Measurements from ENCODE around the gene GPATCH2L. TPM values are rescaled to one million over a fixed set of nuclear protein-coding genes. Genes with fewer than 3 reads are reported as not detected.

The GPATCH2L gene
- total RNA-seq, 2 donors from 2014 or later = 80.1 to 80.9 TPM

DNA sequence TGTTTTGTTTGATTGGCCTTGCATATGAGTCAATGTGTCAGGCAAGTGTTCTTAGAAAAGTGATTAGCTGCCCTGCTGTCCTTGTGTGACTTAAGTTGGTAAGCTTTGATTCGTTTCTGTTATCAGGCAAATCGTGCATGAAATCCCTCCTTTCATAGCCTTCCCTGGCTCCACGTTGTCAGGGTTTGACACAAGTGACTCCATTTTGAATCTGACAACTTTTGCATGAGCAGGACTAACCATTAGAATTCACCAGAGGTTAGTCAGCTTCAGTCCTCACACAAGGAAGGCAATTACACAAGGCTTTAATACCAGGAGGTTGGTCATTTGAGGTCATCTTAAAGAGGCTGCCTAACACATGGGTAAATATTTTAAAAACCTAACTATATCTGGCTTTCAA is 68.2 kb downstream of the GPATCH2L start:
- DNase-seq (no peak), ATAC-seq (replicated peaks in 1 of 2) (no peak)
- Mint-ChIP-seq H3K4me1 (ENCODE audit: low read depth) (no peaks in the 10 kb centered on the region), H3K27ac (no peak overlapping the region), H3K9me3 (peaks cover 0 to 2% of the 10 kb centered on the region in 2 donors), H3K27me3 (ENCODE audit: low read depth) (no peaks in the 10 kb centered on the region), H3K36me3 (ENCODE audit: insufficient read depth in 2 of 2) (peaks cover 0 to 2% of the 10 kb centered on the region in 2 donors), H3K4me3 (no peak overlapping the region)

GRCh38 chr14:76227450-76228050 is 75.8 kb downstream of the GPATCH2L start:
- Mint-ChIP-seq H3K36me3 (ENCODE audit: insufficient read depth in 2 of 2) (peaks cover 0 to 2% of the 10 kb centered on the region in 2 donors), H3K27ac (no peak overlapping the region), H3K27me3 (ENCODE audit: low read depth) (no peaks in the 10 kb centered on the region), H3K9me3 (peaks cover 0 to 2% of the 10 kb centered on the region in 2 donors), H3K4me3 (no peak overlapping the region), H3K4me1 (ENCODE audit: low read depth) (no peaks in the 10 kb centered on the region)
- DNase-seq (no peak), ATAC-seq (replicated peaks in 1 of 2) (no peak)

DNA sequence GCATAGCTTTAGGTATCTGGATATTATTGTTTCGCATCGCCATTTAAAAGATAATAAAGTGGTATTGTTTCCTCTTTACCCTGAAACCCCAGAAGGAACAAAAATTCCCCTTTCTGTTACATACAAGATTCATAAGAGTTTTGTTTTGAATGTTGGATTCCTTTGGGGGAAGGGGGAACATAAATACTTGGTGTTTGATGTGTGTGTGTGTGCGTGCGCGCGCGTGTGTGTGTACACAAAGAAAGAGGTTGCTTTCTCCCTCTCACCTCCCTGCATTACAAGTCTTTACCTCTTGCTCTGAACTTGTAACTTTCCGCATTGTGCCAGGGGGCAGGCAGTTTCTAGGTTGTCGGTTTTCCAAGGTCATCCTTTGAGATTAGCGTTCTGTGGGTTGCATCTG is 76.4 kb downstream of the GPATCH2L start:
- no peaks in the 10 kb centered on the region for H3K27me3 Mint-ChIP-seq (ENCODE audit: low read depth)
- H3K36me3 Mint-ChIP-seq (ENCODE audit: insufficient read depth in 2 of 2) = peaks cover 0 to 2% of the 10 kb centered on the region in 2 donors
- H3K9me3 Mint-ChIP-seq = peaks cover 0 to 2% of the 10 kb centered on the region in 2 donors
- no peak overlapping the region for H3K4me3 Mint-ChIP-seq
- DNase-seq (no peak), ATAC-seq (replicated peaks in 1 of 2) (no peak)
- H3K4me1 Mint-ChIP-seq (ENCODE audit: low read depth) = no peaks in the 10 kb centered on the region
- H3K27ac Mint-ChIP-seq = no peak overlapping the region

GRCh38 chr14:76232800-76233199 is 81.1 kb downstream of the GPATCH2L start:
- Mint-ChIP-seq H3K36me3 (ENCODE audit: insufficient read depth in 2 of 2) (peaks cover 4 to 6% of the 10 kb centered on the region in 2 donors), H3K27me3 (ENCODE audit: low read depth) (no peaks in the 10 kb centered on the region), H3K27ac (no peak overlapping the region), H3K9me3 (no peaks in the 10 kb centered on the region), H3K4me1 (ENCODE audit: low read depth) (no peaks in the 10 kb centered on the region), H3K4me3 (no peak overlapping the region)
- no peak for DNase-seq
- ATAC-seq (replicated peaks in 1 of 2) = no peak

GRCh38 chr14:76235628-76236027 is 83.9 kb downstream of the GPATCH2L start:
- Mint-ChIP-seq H3K9me3 (peaks cover 0 to 2% of the 10 kb centered on the region in 2 donors), H3K4me1 (ENCODE audit: low read depth) (no peaks in the 10 kb centered on the region), H3K4me3 (no peak overlapping the region), H3K27me3 (ENCODE audit: low read depth) (no peaks in the 10 kb centered on the region), H3K27ac (no peak overlapping the region), H3K36me3 (ENCODE audit: insufficient read depth in 2 of 2) (peaks cover 7 to 14% of the 10 kb centered on the region in 2 donors)
- DNase-seq (no peak), ATAC-seq (replicated peaks in 1 of 2) (no peak)

- ATAC-seq (replicated peaks in 1 of 2) = no peak
- no peaks in the 10 kb centered on the region for H3K4me1 Mint-ChIP-seq (ENCODE audit: low read depth)
Observed at GRCh38 chr14:76236172-76237130, 84.7 kb downstream of the GPATCH2L start.

GRCh38 chr14:76237349-76237990 is 85.7 kb downstream of the GPATCH2L start:
- Mint-ChIP-seq H3K36me3 (ENCODE audit: insufficient read depth in 2 of 2) (peaks cover 14% of the 10 kb centered on the region in 2 donors), H3K4me3 (no peak overlapping the region), H3K9me3 (peaks cover 4 to 8% of the 10 kb centered on the region in 2 donors), H3K4me1 (ENCODE audit: low read depth) (no peaks in the 10 kb centered on the region), H3K27ac (no peak overlapping the region), H3K27me3 (ENCODE audit: low read depth) (no peaks in the 10 kb centered on the region)
- DNase-seq = no peak
- ATAC-seq (replicated peaks in 1 of 2) = no peak

More at GRCh38 chr14:76236172-76237130, 84.7 kb downstream of the GPATCH2L start:
- DNase-seq = no peak
- Mint-ChIP-seq H3K4me3 (no peak overlapping the region), H3K27me3 (ENCODE audit: low read depth) (no peaks in the 10 kb centered on the region), H3K9me3 (peaks cover 2 to 8% of the 10 kb centered on the region in 2 donors), H3K27ac (no peak overlapping the region), H3K36me3 (ENCODE audit: insufficient read depth in 2 of 2) (peaks cover 12 to 14% of the 10 kb centered on the region in 2 donors)

DNA sequence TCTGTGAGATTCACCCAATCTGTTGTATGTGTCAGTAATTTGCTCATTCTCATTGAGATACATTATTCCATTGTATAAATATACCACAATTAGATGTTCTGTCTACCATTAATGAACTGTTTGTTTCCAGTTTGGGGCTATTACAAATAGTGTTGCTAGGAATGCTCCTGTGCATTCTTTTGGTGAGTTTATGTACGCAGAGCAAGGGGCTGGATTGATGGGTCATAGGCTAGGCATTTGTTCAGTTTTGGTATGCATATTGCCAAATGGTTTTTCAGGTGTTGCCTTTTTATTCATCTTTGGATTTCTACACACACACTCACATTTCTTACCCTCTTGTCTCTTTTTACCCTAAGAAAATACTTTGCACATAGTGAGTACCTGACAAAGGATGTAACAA is 93.4 kb downstream of the GPATCH2L start:
- Mint-ChIP-seq H3K27ac (no peak overlapping the region), H3K4me1 (ENCODE audit: low read depth) (no peaks in the 10 kb centered on the region), H3K4me3 (no peak overlapping the region), H3K27me3 (ENCODE audit: low read depth) (no peaks in the 10 kb centered on the region), H3K9me3 (peaks cover 10 to 11% of the 10 kb centered on the region in 2 donors), H3K36me3 (ENCODE audit: insufficient read depth in 2 of 2) (peaks cover 8 to 11% of the 10 kb centered on the region in 2 donors)
- DNase-seq (no peak), ATAC-seq (replicated peaks in 1 of 2) (no peak)

DNA sequence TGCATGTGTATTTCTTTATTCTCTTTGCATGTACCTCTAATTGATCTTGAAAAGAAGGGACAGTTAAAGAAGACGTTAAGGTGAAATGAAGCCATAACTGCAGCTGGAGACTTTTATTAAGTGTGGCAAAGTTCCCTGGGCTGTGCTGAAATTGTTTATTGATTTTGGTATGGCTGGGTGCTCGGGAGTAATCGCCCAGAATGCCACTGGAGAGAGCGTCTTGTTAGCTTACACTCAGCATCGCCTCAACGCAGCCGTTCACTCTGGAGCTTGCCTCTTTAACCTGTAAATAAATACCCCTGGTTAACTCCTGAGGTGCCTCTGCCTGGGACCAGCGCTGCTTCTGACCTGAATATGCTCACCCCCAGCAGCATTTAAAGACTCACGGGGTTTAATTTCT is 98.6 kb downstream of the GPATCH2L start:
- Mint-ChIP-seq H3K4me3 (no peak overlapping the region), H3K36me3 (ENCODE audit: insufficient read depth in 2 of 2) (no peaks in the 10 kb centered on the region), H3K4me1 (ENCODE audit: low read depth) (no peaks in the 10 kb centered on the region), H3K27ac (no peak overlapping the region), H3K9me3 (no peaks in the 10 kb centered on the region), H3K27me3 (ENCODE audit: low read depth) (no peaks in the 10 kb centered on the region)
- no peak for DNase-seq
- ATAC-seq (replicated peaks in 1 of 2) = no peak

- DNase-seq (no peak), ATAC-seq (replicated peaks in 1 of 2) (no peak)
- H3K27ac Mint-ChIP-seq = no peak overlapping the region
- no peaks in the 10 kb centered on the region for H3K27me3 Mint-ChIP-seq (ENCODE audit: low read depth)
- no peaks in the 10 kb centered on the region for H3K9me3 Mint-ChIP-seq
- no peak overlapping the region for H3K4me3 Mint-ChIP-seq
- no peaks in the 10 kb centered on the region for H3K36me3 Mint-ChIP-seq (ENCODE audit: insufficient read depth in 2 of 2)
- no peaks in the 10 kb centered on the region for H3K4me1 Mint-ChIP-seq (ENCODE audit: low read depth)
Observed at GRCh38 chr14:76252471-76252870, 100.7 kb downstream of the GPATCH2L start.

DNA sequence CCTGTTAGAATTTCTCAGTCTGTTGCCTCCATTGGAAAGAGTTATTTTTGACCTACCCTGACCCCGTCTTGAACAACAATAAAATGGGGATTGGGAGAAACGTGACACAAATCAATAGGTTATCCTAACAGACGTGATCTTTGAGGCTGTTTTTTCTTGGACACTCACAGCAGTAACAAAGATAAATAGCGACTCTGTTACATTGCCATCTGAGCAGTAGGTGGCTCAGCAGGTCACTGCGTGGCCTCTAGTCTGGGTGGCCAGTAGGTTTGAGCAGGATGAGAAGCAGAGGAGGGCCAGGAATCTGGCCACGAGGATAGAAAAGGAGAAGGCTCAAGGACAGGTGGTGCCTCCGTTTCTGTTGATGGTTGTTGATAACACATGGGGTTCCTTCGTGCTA is 101.4 kb downstream of the GPATCH2L start:
- H3K9me3 Mint-ChIP-seq = no peaks in the 10 kb centered on the region
- DNase-seq (no peak), ATAC-seq (replicated peaks in 1 of 2) (no peak)
- no peak overlapping the region for H3K27ac Mint-ChIP-seq
- H3K4me1 Mint-ChIP-seq (ENCODE audit: low read depth) = no peaks in the 10 kb centered on the region
- H3K36me3 Mint-ChIP-seq (ENCODE audit: insufficient read depth in 2 of 2) = no peaks in the 10 kb centered on the region
- no peak overlapping the region for H3K4me3 Mint-ChIP-seq
- no peaks in the 10 kb centered on the region for H3K27me3 Mint-ChIP-seq (ENCODE audit: low read depth)

GRCh38 chr14:76256545-76256944 is 104.8 kb downstream of the GPATCH2L start:
- H3K4me1 Mint-ChIP-seq (ENCODE audit: low read depth) = no peaks in the 10 kb centered on the region
- no peaks in the 10 kb centered on the region for H3K27me3 Mint-ChIP-seq (ENCODE audit: low read depth)
- H3K9me3 Mint-ChIP-seq = no peaks in the 10 kb centered on the region
- H3K4me3 Mint-ChIP-seq = no peak overlapping the region
- no peak overlapping the region for H3K27ac Mint-ChIP-seq
- ATAC-seq (replicated peaks in 1 of 2) = no peak
- DNase-seq = no peak
- H3K36me3 Mint-ChIP-seq (ENCODE audit: insufficient read depth in 2 of 2) = no peaks in the 10 kb centered on the region

All from activated T-cell treated with anti-CD3 and anti-CD28 coated beads, Interleukin-2, amount 50 U/mL, for 72 hours (primary cell).